Activated T-helper 1 cell treated with Interleukin-2 at 50 U/mL for 16 hours (primary cell): ENCODE results near the gene NMRK1.

Experiments used
- DNase-seq: peaks from one replicate; pipeline ENCODE4 v3.0.0-alpha.2; 2020; ENCODE audit warnings: low read depth

Gene NMRK1

DNA sequence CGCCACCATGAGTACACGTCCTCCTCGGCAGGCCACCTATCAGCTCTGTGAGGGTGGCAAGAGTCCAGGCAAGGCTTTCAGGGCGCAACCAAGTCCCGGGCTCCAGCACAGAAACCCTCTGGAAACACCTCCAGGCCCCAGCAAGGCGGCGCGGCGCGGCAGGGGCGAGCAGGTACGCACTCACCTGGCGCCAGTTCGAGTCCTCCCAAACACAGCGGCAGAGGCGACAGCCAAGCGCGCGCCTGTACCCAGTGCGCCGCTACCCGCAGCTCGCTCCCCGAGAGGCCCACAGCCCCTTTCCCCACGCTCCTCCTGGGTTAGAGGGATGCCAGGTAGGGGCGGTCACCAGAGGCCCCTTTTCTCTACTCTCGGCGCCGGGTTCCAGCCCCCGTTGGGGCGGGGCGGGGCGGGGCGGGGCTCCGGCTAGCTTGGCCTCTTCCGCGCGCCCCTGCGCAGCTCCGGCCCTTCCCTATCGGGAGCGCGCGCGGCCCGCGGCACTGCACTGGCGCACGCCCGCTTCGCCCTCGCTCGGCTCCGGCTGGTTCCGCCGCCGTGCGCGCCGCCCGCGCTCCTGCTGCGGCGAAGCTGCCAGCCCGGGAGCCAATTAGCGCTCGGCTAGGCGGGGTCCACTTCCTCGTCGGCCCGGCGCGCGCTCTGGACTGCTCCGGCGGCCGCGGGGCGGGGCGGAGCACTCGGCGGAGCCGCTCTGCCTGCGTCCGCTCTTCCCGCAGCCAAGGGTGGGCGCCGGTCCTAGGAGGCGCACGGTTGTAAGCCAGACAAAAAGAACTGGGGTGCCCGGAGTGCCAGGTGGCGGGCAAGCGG lies at the start of gene NMRK1, which contains the start of gene OSTF1:
NMRK1 (minus strand) TSS at position 332 of the 822 bp plus-strand sequence. CDS start 5,040 bp downstream, outside the sequence.
OSTF1 (plus strand) TSS at position 691 of the 822 bp plus-strand sequence. CDS start 179 bp downstream, outside the sequence.
- DNase-seq = peak; percentile 93

DNA sequence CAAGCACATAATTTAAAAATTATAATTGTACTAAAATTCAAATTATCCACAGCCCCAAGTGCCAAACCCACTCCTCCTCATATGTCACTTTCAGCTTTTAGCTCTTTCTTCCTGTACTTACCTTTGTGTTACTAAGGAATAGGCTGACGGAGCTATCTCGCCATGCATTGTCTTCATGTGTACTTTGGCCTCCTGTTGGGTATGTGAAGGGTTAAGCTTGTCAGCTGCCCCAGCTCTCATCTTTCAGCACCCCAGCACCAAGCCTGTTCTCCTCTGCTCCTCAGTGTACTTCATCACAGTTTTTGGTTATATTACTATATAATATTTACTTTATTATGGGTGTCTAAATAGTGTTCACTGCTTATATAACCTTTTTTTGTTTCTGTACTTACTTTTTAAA lies 46.5 kb upstream of the NMRK1 start:
- DNase-seq = no peak

DNA sequence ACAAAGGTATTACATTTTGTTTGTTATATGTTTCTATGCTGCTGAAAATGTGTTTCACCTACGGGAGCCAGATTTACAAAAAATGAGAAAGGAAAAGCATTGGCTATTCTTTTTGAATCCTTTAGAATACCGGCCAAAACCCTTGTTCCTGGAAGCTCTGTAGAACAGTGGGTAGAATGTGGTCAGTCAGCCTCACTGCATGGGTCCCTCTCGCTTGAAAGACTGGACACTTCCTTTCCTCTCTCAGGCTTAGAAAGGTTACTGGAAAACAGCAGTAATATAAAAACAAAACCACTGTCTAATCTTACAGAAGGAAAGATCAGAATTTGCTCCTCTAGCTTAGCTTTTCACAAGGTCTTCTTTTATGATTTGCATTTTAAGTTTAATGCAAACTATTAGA lies 45.4 kb upstream of the NMRK1 start:
- no peak for DNase-seq

DNA sequence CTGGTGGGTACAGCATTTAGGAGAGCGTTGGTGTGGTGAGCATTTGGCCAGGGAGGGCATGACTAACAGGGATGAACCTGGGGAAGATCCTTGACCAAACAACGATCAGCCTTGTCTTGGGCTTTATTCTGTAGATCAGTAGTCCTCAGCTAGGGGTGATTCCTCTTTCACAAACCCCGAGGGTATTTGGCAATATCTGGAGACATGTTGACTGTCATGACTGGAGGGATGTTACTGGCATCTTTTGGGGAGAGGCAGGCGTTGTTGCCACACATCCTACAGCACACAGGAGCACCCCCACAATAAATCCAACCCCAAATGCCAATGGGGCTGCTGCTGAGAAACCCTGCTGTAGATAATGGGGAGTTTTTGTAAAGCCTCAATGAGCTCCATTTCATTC lies 44.3 kb upstream of the NMRK1 start:
- DNase-seq = no peak

DNA sequence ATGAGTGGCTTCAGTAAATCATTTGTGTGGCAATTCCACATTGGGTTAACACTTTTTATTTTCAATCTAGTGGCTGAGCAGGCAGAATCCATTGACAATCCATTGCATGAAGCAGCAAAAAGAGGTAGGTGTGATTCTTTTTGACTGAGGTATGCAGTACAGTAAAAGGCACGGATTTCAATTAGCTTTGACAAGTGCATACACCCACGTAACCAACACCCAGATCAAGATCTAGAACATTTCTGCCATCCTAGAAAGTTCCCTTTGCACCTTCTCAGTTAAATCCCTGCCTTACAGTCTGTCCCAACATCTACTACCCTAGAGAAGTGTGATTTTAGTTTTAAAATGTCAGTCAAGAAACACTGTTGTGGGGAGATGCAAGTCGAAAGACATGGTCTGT lies 43.7 kb upstream of the NMRK1 start:
- DNase-seq = no peak

DNA sequence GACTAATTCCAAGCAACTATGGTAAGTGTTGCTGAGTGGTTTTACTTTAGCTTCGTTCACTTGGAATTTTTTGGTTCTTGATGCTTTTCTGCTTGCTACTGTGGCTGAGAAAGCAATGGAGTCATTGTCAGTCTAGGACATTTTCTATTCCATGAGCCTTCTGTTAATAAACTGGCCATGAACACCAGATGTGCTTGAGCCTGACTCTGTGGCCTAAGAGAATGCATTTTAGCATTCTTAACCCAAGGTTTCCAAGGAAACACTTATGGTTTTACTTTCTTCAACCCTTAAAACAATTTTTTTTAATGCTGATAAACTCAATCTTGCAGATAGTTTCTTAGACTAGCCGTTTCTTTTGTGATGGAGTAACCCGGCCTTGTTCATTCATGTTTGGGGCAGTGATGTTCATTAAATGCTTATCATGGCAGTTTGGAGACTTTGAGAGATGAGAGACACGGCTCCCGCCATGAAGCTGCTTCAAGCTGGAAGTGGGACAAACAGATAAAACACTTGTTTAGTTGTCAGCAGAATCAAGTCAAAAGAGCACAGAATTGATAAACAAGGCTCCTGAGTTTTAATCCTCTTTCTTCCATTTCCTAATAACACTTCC lies 42.8 kb upstream of the NMRK1 start:
- no peak for DNase-seq

DNA sequence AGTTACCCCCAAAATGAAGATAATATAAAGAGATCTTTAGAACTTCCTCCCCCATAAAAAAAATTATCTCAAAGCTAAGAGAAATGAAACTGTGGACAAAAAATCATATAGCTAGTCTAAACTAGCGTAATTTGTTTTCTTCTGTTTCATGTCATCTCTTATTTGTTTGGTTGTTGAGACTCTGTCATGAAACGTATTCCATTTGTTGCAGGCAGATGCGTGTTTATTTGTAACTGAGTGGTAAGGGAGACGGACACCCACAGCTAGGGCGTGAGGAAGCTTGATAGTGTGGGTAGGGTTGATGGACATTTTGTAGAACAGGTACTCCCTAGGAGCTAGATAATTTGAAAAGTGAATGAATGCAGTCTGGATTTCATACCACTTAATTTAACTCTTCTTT lies 42.2 kb upstream of the NMRK1 start:
- DNase-seq = no peak

DNA sequence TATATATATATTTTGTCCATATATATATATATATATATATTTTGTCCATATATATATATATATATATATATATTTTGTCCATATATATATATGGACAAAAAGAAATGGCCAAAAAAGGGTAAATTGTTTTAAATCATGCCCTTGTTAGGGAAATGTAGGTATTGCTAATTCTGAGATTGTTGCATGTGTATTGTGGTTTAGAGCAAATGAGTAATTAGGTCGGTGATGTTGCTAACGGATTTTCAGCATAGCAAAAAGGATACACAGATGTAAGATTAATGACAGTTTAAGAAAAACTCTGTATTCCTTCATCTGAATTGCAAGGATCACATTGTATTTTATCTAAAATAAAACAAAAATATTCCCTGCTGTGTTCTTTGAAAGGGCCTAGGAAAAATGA lies 40.6 kb upstream of the NMRK1 start:
- DNase-seq = no peak

DNA sequence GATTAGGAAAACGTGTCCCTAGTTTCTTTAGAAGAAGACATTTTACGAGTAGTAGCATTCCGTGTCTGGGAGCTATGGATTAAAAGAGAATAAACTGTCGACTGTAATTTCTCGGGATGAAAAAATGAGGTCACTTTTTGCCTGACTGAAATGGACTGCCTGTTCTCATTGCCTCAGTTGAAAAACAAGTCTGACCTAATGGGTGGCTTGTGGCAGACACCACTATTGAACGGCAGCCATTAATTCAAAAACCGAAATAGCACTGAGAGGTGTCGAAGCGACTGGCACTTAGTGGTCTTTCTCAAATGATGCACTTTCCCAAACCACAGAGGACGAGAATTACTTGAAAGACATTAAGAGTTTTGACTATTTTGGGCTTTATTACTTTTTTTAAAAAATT lies 35.7 kb upstream of the NMRK1 start:
- DNase-seq = no peak

DNA sequence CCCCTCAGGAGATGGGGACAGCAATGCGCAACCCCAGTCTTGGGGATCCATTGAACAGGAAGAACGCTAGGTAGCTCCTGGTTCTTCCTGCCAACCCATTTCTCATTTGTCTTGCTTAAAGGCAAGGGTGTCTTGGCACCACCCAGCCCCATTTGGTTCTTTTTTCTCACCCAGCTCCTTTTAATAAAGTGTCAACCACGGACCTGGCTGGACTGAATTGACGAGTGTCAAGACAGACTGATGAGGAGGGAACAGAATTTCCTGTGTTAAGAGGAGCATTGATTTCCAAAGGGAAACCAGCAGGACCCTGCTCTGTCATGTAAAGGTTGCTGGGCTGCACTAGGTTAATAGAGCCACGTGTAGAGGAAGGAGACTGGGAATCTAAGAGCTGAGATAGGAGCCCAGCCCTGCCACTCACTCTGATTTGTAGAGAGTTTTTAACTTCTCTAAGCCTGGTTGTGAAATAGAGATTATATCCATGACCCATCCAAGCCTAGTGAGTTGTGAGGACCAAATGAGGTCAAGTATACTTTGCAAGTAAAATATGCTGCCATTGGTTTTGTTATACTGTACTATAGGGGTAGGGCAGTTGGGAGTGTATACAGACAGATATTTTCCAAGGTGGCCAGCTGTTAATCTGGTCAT lies 34.1 kb upstream of the NMRK1 start:
- DNase-seq = no peak

DNA sequence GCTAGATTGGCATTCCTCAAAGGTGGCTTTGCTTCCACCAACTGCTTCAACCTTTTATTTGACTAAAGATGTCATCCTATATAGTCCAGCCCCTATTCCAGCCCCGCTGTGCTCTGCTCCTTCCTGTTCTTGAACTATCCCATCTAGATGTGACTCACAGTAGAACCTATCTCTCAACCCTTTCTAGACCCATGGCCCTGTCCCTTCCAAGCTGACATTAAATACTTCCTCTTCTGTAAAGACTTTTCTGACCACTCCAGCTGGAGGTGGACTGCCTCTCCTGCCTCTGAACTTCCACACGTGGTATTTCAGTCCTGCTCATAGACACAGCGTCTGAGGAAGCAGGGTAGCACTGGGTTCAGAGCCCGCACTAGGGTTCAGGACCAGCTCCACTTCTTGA lies 32.7 kb upstream of the NMRK1 start:
- no peak for DNase-seq

DNA sequence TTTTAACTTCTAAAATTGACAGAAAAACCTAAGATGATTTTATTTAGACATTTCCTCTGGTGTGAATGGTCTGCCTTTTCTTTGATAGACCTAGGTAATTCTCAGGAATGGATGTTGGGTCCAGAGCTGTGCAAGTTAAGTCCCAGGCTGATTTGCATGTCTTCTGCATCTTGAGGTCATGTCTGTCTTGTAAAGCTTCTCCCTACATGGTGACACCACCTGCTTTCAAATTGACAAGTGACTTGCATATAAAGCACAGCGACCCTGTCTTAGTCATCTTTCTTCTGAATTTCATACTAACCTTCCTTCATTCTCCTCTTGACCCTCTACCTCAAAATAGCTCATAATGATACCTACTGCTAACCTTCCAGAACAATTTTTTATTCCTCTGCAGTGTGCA lies 29.6 kb upstream of the NMRK1 start:
- DNase-seq = no peak

DNA sequence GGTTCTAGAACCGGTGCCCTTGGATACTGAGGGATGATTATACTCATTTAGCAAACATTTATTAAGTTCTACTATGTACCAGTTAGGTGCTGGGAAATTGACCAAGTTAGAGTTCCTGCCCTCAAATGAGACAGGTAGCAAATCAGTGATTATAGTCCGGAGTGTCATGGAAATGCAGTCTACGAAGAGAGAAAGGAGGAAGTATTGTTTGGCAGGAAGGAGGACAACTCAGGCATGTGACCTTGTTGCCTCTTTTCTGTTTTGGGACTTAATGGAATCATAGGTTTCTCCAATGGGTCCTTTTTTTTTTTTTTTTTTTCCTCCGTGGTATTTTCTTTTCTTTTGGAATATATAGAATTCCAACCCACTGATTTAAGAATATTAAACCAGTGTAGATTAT lies 28.4 kb upstream of the NMRK1 start:
- DNase-seq = no peak

DNA sequence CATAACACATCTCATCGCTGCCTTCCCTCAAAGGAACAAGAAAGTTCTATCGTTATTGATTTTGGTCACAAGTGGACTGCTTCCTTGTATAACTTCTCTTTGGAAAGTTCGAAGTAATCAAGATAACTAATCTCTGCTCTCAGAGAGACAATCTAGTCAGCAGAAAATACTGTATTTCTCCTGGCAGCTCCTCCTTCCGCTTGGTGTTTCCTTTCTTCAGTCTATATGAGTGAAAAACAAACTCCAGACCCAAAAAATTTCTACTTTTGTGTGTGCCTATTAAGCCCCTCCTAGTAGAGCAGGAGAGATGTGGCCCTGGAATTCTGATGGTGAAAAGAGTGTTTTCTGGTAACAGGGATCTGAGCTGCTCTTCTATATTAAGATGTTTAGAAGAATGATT lies 24.8 kb upstream of the NMRK1 start:
- DNase-seq = no peak

DNA sequence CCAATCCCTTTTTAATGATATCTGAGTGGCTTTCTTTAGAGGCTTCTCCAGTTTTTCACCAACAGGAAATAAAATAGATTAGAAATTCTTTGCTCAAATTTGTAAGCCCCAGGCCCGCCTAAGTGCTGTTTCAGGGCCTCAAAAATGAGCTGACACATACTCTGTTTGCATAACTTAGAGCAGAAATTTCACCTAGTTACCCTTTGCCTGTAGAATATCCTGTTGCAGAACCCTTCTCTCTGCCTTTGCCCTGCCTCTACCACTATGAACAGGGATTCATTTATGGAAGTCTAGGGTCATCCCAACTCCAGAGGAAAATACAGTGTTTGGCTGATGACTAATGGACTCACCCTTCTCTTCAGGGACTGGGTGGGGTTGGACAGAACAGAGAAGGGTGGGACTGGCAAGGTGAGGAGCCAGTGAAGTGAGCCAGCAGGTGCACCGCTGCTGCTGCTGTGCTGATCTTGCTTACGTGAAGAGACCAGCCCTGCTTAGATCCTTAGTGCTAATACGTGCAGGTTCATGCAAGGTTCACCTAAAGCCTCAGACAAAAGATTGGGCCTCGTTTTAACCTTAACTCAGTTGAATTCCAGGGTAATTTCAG lies 23.2 kb upstream of the NMRK1 start:
- no peak for DNase-seq

DNA sequence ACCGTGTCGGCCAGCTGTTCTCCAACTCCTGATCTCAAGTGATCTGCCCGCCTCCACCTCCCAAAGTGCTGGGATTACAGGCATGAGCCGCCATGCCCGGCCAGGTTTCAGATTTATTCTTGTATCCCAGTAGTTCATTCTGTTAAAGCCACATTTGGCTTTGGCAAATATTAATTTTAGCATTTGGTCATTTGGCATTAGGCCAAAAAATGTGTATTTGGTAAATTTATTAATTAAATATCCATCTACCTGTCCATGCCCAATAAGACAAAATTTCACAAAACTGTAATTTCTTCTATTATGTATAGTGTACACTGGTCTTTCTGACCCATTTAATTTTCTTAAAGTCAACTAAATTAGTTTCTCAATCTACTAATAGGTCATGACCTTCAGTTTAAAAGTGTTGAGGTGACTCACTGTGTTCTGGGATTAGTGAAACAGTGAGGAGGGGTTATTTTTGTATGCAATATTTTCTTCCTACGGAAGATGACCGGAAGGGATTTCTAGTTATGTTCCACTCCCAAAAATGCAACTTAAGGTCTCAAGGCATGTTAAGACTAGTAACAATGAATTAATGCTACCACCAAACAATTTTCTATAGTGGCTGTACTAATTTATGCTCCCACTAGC lies 21.4 kb upstream of the NMRK1 start:
- no peak for DNase-seq

DNA sequence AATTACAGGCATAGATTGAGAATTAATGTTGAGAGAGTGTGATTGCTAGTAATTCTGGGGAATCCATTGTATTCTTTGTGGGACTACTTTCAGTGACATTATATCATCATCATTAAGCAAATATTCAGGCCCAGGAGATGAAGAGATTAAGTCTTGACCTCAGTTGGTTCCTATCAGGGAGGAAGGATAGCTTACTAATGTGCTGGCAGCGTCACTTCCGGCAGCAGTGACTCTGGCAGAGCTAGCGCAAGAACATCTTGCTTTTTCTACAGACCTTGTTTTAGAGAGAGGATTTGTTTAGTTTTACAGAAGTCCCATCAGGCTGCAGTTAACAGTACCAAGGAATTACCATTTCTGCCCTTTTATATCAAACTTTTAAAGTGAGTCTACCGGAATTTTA lies 20.6 kb upstream of the NMRK1 start:
- DNase-seq = no peak

DNA sequence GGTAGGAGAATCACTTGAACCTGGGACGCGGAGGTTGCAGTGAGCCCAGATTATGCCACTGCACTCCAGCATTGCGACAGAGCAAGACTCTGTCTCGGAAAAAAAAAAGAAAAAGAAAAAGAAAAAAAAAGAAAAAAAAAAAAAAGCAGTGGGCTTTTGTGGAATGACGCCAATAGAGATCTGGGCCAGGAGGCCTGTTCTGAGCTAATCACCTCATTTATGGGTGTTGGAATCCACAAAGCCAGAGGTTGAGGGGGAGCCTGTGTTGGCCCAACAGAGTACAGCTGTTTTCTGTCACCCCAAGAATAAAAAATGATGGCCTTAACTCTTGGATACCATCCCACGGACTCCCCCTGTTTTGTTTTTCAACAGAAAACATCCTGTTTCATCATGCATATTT lies 18.9 kb upstream of the NMRK1 start:
- DNase-seq = no peak

DNA sequence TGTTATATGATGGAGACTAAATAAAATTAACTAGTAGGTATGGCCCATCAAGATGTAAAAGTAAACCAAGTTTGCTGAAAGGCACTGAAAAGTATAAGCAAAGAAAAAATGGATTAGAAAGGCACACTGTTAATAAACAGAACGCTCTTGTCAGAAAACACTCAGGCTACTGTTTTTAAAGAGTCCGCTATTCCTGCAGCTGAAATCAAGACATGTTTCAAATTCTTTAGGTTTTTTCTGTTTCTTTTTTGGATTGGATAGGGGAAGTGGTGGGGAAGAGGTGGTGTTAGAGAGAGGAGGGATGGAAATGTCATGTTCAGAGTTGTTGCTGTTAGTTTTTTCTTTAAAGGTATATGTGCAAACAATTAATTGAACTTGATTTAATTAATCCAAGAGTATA lies 17.9 kb upstream of the NMRK1 start:
- no peak for DNase-seq

DNA sequence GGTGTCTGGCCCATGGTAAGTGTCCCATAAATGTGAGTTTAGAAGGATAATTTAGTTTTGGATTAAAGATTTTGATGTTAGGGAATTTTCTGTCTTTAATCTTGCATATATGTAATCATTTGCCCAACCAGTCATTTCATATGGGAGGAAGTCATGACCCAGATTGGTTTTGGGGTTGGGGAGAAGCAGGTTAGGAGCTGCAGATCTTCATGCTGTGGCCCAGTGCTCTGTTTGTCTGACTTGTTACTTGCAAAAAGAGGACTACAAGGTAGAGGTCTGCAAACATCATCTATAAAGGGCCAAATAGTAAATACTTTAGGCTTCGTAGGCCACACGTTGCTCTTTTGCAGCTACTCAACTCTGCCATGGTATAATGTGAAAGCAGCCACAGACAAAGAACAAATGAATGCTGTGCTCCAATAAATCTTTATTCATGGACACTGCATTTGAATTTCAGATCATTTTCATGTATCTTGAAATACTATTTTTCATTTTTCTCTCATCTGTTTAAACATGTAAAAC lies 17.1 kb upstream of the NMRK1 start:
- no peak for DNase-seq

DNA sequence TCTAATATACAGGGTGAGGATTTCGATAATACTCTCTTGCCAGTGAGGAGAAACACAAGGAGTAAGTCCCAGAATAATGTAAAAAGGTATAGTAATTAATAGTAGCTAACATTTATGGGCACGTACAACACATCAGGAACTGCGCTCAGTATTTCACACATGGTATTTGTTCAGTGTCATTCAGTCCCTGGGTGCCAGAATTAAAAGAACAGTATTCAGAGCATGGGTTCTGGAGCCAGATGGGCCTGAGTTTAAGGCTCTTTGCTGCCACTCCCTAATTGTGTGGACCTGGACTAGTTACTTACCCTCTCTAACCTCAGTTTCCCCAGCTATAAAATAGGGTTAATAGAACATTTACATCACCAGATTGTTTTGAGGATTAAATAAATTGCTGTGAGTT lies 16.7 kb upstream of the NMRK1 start:
- no peak for DNase-seq

DNA sequence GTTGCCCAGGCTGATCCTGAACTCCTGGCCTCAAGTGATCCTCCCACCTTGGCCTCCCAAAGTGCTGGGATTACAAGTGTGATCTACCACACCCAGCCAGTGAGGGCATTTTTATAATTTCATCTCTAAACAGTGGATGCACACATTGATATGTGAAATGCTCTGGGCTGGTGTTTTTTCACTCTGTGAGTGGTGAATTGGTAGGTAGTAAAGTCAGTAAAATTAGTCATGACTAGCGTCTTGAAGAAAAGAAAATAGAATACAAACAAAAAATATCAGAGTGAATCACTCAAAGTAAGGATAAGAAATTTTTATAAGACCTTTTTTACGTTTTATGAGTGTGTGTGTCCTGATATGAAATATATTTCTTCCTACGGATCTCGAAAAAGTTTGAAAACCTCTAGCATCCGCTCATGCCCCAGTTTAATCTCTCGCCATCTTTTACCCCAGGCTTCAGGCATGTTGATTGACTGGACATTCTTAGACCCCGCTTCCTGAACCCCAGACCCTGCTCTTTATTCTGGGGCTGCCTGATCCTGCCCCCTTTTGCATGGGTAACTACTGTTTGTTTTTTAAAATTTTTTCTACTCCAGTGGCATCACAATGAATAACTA lies 14.3 kb upstream of the NMRK1 start:
- DNase-seq = no peak
